ENCODE data around the gene PUS7L.

- TF ChIP-seq POLR2A (IDR thresholded peaks at IDR 0.05) (no peak), EP300 (IDR thresholded peaks at IDR 0.05; ENCODE audit: low read depth) (no peak)
These were observed 5.2 kb upstream of the PUS7L start for GRCh38 chr12:43763769-43764168.
